GM18873 (cell line): Measurements from ENCODE around the gene OBSL1.

ENCODE experiments used
- ATAC-seq: cut with Tn5 transposase; IDR thresholded peaks from one replicate; pipeline ENCODE4 v1.9.1; 2021; ENCODE audit warnings: mild to moderate bottlenecking, moderate library complexity, moderate number of reproducible peaks; ENCODE audit not compliant: unreplicated experiment, low FRiP score

The OBSL1 gene

DNA sequence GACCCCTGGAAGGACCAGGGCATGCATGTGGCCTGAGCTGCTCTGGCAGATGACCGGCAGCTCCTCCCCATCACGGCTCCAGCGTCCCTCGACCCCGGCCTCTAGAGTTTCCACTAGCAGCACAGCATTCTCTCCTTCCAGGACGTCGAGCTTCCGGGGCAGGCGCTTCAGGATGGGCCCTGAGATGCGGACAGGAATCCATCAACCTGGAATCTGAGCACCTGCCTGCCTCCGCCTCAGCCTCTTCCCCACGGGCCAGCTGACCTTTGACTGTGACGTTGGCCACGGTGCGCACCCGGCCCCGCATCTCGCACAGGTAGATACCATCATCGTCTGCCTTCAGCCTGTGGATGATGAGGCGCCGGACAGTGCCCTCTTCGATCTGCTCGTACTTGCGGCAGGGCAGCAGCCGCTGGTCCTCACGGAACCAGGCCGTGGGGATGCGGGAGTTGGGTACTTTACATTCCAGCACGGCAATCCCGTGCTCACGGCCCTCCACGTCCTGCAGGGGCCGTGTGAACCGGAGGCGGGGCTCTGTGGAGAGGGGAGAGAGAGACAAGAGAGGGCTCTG, 3.5 kb downstream of the OBSL1 start:
- no peak for ATAC-seq

DNA sequence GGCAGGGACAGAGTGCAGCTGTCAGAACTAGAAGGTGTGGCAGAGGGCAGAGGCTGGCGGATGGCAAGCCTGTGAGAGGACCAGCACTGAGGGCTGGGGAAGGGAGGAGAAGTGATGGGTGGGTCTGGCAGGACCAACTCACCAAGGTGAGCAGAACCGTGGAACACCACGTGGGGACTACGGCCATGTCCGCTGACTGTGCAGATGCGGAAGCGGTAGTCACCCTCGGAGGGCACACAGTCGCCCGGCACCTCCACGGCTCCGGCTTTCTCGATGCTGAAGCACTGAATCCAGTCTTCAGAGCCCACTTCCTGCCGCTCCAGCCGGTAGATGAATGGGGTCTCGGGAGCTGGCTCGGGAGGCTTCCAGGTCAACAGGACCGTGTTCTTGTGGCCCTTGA, 4.2 kb downstream of the OBSL1 start:
- ATAC-seq = no peak

DNA sequence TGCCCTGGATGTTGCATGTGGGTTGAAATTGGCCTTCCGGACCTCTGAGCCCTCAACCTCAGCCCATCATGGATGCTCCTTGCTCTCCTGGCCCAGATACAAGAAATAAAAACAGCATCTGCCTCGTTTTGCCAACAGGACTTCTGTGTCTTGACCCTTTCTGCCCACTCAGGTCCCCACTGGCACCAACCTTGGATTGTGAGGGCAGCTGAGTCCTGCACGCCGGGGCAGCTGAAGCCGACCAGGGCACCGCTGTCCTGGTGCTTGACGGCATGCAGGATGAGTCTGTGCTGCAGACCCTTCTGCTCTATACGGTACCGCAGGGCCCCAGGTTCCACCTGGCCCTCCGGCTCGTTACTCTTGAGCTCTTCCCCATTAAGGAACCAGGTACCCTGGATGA, 4.7 kb downstream of the OBSL1 start:
- no peak for ATAC-seq

DNA sequence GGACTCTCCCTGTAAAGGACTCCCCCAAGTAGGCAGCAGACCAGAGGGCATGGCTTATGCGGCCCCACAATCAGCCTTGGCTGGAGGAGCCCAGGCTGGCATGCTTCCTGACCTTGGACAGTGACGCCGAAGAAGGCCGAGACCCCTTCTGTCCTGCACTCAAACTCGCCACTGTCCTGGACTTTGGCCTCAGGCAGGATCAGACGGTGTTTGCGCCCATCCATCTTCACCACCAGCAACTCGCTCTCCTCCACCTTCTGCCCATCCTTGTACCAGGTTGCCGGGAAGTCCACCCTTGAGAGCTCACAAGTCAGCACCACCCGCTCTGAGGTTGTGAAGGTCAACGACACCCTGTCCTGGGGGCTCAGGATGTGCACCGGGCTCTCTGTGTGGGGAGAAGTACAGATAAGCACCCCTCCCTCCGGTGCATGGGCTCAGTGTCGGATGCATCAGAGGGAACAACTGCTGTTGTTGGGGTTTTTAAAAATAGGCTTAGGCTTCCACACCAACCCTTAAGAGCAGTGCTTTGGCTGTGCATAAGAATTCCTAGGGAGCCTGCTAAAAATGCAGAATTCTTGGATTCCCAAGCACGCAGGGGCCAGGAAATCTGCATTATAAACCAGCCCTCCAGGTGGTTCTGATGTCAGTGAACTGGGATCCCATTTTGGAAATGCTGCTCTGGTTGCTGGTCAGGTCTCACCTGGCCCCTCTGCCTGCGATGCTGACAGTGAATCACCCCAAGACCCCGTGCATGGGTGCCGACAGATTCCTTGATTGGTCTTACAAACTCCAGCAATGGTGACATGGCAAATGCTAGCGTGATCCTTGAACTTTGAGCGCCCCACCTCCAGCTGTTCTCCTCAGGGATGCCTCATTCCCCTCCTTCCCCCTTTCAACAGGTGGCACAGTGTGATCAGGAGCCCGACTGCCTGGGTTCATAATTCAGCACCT, 5.9 kb downstream of the OBSL1 start:
- no peak for ATAC-seq

DNA sequence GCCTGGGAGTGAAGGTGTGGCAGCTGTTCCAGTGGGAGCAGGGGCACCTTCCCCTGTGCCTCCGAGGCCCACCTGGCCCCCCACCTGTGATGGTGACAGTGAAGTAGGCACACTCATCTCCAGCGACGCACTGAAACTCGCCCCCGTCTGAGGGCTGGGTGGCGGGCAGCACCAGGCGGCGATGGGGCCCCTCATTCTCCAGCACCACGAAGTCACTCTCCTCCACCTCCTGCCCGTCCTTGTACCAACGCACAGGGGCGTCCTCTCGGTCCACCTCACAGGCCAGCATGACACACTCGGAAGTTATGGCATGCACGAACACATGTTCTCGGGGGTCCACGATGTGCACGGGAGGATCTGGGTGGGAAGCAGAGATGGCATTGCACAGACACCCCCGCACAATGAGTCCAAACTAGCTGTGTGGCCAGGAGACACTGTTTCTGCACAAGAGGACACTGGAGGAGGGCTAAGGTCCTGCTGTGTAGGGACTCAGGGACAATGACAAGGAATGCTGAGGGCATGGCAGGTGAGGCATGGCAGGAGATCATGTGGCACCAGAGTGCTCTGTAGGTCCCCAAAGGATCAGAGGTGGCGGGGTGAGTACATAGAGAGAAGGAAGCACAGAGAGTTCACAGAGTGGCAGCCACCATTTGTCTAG, 7.9 kb downstream of the OBSL1 start:
- no peak for ATAC-seq

DNA sequence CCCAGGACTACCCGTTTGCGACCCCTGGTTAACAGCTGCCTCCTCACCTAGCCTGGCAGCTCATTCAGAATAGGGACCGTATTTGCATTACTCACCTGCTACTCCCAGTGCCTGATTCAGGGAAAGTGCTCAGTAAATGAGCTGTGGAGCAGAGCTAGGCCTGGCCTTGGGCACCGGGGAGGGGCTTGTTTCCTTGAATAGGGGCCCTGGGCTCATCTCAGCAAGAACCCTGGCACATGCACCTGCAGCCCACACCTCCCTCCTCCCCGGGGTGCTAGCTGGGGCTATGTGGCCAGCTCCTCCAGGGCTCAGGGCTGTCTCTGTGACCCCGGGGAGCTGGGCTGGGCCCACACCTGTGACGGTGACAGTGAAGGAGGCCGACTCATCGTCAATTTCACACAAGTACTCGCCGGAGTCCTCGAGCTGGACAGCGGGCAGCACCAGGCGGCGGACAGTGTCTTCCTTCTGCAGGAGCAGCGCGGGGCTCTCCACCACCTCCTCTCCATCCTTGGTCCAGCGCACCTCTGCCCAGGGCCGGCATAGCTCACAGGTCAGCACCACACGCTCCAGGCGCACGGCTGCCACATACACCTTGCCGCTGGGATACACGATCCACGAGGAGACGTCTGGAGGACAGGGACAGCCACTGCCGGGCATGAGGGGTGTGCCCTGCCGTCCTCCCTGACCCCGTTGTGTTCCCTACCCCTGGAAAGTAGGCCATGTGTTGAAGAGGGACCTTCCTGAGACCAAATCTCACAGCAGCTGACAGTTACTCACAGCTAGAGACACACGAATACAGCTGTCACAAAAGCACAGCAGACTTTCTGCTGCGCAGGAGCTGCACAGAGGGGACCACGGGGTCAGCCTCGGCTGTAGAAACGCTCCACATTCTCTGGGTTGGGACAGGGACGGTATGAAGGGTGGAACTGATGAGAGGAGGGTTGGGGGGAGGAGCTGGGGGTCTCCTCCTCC, 9.0 kb downstream of the OBSL1 start:
- no peak for ATAC-seq

DNA sequence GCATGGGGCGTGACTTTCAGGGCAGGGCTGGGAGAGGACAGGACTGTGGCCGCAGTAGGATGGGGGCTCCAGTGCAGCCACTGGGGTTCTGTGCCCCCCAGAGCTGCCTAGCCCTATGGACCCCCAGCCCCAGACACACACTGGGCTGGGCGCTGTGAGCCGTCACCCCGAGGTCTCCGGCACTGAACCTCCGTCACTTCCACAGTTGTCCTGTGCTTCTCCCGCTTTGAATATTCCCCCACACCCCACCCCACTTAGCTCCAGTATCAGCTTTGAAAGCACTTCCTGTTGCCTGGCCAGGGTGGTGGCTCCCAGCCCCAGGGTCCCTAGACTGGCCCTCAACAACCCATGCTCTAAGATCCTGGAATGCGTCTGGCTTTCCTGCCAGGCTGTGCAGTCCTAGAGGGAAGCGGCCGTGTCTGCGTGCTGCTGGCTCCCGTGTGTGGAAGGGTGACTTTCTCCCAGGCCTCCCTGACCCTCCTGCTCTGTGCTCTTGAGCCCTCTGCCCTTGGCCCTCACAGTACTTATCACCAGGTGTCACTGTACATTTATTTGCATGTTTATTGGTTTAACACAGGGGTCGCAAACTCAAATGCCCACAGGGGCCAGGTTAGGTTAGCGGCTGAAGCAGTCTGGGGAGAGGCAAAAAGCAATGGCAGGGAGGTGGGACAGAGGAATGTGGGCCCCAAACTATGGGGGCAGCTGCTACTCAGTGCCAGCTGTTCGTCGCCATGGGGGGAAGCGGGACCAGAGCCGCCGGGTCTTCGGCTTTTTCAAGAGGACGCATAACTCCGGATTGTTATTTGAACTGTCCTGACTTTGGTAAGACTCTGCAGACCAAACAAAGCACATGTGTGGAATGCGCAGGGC, 9.9 kb downstream of the OBSL1 start:
- no peak for ATAC-seq

DNA sequence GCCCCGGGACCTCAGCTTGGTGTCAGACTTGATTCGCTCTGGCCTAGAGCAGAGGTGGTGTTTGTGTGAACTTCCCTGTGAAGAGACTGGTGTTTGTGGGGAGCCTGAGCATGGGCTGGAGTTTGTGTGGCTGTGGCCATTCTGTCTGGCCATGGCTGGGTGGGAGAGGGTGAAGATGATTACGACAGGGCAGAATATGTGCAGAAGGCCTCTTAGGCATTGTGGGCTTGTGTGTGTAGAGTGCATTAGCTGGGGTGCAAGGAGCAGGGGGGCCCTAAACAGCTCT, 10.5 kb downstream of the OBSL1 start:
- ATAC-seq = no peak

DNA sequence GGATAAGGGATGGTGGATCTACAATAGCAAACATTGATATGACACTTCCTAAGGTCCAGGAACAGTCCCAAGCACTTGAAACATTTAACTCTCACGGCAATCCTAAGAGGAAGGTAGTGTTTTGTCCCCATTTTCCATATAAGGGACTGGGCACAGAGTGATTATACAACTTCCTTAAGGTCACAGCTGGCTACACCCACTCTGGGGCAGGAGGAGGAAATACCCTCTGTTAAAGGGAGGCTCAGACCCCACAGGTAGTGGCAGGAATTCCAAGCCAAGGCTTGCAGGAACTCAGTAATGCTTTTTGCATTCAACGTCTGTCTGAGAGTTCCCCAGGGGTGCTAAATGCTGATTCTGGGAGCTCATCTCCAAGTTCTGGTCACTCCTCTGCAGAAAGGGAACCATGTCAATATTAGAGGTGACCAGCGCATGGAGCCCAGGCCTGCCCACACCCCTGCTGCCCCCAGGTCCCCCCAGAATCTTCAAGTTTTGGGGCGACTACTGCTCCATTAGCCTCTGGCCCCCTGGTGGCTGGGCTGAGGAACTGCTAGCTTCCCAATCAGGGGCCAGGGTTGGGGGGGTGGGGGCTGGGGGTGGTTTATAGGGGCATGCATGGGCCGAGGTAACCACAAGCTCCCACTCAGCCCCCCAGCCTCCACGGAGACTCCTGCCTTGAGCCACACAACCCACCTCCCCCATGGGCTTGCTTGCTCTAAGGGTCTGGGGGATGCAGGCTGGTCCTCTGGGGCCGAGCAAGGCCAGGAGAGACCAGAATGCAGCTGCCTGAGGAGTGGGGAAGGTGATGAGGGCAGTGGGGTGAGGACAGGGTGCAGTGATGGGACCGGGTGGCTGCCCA, 11.1 kb downstream of the OBSL1 start:
- ATAC-seq = no peak

DNA sequence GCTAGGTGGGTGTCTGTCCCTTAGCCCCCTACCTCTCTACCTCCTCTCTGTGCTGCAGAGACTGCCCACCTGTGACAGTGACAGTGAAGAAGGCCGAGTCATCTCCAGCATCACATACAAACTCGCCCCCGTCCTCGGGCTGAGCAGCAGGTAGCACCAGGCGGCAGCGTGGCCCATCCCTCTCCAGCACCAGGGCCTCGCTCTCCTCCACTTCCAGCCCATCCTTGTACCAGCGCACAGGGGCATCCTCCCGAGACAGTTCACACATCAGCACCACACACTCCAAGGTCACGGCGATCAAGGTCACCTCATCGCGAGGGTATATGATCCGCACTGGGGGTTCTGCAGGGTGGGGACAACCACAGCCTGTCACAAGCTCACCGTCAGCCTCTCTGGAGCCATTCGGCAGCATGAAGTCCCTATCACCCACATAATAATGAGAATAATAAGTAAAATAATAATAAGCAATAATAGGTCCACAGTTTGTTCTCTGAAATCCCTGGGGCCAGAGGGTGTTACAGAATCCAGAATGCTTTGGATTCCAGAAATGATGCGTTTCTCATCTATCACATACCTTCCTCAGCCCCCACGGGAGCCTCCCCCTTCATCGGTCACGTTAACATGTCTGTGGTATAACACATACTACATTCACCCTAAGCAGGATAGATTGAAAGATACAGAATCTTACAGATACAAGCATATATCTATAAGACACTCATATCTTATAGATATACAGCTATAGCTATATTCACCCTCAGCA, 12.0 kb downstream of the OBSL1 start:
- no peak for ATAC-seq

DNA sequence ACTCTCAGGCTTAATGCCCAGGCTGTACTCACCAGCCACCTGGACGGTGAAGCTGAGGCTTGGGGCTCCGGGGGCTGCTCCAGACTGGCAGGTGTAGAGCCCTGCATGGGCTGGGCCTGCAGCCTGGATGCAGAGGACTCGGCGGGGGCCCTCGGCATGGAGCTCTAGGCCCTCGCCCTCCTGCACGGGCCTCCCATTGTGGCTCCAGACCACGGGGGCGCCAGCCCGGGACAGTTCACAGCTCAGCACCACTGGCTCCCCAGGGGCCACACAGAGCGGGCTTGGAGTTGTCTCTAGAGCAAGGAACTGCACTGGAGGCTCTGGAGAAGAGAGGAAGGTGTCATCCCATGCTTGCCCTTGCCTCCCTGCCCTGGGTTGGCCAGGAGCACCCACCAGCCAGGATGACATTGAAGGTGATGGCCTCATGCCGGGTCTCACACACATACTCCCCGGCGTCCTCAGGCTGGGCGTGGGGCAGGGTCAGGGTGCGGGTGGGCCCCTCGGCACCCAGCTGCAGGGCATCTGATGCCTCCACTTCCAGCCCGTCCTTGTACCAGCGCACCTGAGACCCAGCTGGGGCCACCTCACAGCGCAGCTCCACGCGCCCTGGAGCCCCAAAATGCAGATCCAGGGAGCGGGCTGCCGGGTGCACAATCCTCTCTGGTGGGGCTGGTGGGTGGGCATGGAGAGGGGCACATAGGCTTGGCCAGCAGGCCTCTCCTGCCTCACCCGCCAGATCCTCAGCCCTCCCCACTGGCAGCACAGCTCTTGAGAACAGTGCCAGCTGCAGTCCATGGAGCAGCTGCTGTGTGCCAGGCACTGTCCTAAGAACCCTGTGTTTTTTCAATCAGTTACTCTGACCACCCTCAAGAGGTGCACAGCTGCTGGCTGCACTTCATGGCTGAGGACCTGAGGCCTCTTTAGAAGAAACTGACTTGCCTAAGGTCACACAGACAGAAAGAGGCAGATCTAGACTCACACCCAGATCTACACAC, 13.3 kb downstream of the OBSL1 start:
- ATAC-seq = no peak

DNA sequence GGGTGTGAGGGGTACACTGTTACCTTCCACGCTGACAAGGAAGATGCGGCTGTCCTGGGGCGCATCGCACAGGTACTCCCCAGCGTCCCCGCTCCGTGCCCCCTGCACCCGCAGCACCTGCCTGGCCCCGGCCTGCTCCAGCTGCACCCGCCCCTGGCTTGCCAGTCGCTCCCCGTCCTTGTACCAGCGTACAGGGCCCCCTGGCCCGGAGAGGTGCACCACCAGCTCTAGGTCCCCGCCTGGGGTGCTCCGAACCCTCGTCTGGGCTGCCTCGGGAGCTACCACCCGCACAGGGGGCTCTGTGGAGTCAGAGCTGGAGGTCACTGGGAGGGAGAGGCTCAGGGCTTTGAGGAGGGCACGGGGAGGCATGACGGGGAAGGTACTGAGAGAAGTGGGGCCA, 14.0 kb downstream of the OBSL1 start:
- ATAC-seq = no peak

DNA sequence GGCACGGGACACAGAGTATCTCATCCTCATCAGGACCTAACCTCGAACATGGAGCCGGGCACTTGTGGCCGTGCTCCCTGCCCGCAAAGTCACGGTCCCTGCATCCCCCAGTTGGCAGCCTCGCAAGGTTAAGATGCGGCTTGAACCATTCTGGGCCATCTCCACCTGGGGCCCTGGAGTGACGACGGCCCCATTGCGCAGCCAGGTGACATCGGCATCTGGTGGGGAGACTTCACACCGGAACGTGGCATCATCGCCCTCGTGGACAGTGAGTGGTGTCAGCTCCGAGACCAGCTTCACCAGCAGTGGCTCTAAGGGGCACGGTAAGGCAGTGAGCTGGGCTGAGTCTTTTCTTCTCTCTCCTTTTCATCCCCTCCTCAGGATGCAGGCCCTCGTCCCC, 14.9 kb downstream of the OBSL1 start:
- ATAC-seq = no peak

DNA sequence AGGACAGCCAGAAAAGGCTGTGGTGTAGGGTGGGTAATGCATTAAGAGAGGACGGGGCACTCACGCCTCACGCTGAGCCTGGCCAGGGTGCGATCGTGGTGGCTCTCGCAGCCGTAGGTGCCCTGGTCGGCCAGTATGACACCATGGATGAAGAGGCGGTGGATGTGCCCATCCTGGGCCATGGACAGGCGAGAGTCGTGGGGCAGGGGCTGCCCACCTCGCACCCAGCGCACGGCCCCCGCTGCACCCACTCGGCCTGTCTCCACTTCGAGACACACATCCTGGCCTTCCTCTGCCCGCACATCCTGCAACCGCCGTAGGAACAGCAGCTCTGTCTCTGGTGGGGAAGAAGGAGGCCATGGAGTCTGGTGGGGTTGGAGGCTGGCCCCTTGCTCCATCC, 15.4 kb downstream of the OBSL1 start:
- no peak for ATAC-seq

DNA sequence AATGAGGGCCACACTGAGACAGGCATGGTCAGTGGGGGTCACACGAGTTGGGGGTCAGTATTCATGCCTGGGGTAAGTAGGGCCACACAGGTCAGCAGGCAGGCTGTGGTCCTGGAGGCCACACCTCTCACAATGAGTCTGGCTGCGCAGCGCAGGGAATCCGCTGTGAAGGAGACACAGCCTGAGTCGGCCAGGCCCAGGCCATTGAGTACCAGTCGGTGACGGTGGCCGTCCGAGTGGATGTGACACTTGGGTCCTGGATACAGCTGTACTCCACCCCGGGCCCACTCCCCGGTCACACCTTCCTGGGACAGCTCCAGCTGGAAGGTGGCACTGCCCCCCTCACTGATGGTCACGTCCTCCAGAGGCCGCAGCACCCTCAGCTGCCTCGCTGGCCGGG, 17.0 kb downstream of the OBSL1 start:
- ATAC-seq = no peak

DNA sequence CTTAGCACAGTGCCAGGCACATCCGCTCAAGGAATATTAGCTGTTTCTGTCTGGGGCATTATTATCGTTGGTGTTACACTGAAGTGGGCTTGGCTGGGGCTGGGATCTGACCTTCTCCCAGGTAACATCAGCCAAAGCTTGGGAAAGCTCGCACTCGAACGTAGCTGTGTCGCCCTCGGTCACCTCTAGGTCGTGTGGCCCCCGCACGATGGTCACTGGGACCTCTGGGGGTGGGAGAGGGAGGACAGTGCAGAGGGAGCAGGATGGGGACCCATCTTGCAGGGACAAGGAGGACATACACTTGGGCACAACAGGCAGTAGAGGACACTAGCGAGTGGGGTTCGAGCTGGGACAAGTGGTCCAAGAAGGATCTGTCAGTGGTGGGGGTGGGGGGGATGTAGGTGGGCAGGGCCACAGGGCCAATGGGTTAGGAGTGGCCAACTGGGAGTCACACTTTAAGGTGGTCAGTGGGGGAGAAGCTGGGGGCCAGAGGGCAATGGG, 17.8 kb downstream of the OBSL1 start:
- no peak for ATAC-seq

DNA sequence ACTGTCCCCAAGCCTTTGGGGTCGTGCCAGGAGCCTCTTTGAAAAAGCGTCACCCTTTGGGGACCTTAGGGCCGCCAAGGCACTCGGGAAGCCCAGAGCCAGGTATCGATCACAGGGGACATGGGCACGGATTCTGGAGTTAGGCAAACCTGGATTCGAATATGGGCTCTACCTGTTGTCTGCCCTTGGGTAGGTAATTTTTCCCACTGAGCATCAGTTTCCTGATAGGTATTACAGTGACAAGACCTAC, 18.2 kb downstream of the OBSL1 start:
- no peak for ATAC-seq
